Coronary artery (tissue), 2 donors: ENCODE data around the gene ATP13A3.

Experiments
- DNase-seq: peaks from one replicate; pipeline ENCODE4 v3.0.0-alpha.2; 2017; ENCODE audit warnings: low spot score
- H3K27ac ChIP-seq, 2 donors: fragments of 200-600 bp; sonication (generic); one replicate each; pipeline ENCODE4 v1.5.1; 2016 to 2019
- H3K4me3 ChIP-seq: fragments of 200-600 bp; sonication (generic); 2 replicates; pipeline ENCODE4 v1.5.1; 2016; ENCODE audit warnings: mild to moderate bottlenecking, moderate library complexity
- TF ChIP-seq, protein P1 (sequence below): fragments of 200-600 bp; sonication (generic); IDR thresholded peaks from one replicate; pipeline ENCODE4 v1.5.1; 2019; ENCODE audit warnings: antibody characterized with exemption

ATP13A3 gene

DNA sequence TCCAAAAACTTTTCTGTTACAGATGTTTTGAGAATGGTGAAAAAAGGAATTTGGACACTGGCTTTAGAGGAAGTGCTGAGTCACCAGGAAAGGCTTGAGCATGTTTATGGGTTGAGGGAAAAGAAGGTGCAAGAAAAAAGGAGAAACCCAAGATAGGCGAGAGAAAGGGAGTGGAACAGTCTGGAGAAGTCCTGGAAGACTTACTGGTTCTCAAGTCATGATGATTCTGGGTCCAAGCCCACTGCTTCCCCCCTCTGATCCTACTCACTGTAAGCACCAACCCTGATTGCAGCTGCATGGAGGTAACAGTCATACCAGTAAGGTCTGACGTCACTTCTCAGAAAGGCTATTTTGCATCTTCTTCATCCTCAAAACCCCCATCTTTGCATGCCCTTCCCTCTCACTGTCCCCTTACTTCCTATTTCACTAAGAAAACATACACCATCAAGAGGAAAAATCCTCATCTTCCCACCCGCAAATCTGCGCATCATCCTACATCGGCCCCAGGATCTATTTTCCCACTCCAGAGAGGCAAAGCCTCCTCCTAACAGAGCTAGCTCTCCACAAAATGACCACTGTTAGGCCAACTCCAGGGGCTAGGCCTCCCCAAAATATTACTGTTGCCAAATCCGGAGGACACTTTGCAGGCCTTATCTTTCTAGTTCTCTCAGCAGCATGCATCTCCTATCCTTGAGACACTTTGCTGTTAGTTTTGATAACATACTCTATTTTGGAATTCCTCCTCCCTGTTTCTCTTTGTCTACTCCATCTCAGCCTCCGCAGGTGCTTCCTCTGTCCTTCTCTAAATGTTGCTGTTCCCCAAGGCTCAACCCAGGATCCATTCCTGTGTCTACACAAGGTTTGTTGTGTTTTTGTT is 3.2 kb upstream of the ATP13A3 start:
- TF ChIP-seq, protein P1, sequence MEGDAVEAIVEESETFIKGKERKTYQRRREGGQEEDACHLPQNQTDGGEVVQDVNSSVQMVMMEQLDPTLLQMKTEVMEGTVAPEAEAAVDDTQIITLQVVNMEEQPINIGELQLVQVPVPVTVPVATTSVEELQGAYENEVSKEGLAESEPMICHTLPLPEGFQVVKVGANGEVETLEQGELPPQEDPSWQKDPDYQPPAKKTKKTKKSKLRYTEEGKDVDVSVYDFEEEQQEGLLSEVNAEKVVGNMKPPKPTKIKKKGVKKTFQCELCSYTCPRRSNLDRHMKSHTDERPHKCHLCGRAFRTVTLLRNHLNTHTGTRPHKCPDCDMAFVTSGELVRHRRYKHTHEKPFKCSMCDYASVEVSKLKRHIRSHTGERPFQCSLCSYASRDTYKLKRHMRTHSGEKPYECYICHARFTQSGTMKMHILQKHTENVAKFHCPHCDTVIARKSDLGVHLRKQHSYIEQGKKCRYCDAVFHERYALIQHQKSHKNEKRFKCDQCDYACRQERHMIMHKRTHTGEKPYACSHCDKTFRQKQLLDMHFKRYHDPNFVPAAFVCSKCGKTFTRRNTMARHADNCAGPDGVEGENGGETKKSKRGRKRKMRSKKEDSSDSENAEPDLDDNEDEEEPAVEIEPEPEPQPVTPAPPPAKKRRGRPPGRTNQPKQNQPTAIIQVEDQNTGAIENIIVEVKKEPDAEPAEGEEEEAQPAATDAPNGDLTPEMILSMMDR = no peak
- DNase-seq = no peak
- Histone ChIP-seq H3K27ac (peak overlapping the region; percentile 93 to 94), H3K4me3 (no peak overlapping the region)

GRCh38 chr3:194488055-194488742 is 1.4 kb upstream of the ATP13A3 start:
- no peak for DNase-seq
- TF ChIP-seq, protein P1 = no peak
- H3K4me3 ChIP-seq = peak overlapping the region; percentile 97
- peak overlapping the region; percentile 93 to 94 for H3K27ac ChIP-seq

DNA sequence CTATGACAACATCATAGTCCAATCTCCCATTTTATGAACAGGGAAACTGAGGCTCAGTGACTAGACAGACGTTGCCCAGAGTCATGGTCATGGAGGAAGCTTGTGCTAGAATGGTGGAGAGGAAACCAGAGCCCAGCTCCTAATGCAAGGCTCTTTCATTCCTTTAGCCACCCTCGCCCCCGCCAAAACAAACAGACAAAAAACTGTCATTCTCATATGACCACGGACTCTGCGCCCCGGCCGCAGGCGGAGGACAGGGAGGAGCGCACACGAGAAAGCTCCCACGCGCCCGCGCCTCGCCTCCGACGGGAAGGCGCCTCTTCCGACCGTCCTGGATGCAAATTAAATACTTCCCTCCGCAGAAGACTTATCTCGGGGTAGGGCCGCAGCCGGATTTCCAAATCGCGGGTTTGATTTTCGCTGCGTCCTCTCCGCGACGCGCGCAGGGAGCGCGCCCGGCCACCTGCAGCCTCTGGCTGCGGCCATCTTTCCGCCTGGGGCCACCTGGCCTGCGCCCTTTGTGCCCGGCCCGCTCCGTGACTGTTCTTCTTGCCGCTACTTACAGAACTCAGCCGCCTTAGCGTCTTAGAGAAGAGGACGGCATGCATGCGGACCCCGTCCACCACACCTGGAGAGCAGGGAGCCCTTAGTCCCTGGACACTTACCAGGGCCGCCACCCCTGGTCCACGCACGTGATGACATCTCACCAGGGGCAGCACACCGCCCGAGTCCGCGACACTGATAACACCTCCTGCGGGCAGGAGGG is 670 bp upstream of the ATP13A3 start:
- Histone ChIP-seq H3K27ac (peak overlapping the region; percentile 93 to 94), H3K4me3 (peak overlapping the region; percentile 97)
- TF ChIP-seq, protein P1 = no peak
- DNase-seq = peak; percentile 80

DNA sequence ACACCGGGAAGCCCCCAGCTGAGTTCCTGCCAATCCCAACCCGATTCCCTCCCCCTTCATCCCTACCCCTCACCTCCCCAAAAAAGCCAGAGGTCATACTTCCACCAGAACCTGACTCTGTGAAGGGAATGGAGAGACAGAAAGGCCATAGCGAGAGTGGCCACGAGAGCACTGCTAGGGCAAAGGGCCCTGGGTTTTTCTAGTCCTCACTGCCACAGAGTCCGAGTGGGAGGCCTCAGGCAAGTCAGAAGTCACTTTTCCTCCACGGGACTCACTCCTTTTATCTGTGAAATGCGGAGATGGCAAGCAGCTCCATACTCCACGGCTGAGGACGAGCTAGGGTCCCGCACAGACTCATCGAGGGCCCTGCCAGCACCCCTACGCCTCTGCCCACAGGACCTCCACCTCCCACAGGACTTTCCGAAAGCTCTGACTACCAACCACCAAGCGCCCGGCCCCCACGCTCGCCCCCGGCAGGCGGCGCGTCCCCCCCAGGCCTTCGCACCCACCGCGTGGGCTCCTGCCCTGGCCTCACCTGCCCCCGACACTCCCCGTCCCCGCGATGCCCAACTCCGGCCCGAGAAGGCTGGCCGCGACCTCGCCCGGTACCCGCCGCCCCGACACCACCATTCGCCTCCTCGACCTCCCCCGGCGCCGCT is 792 bp downstream of the ATP13A3 start:
- peak; percentile 80 for DNase-seq
- peak overlapping the region; percentile 97 for H3K4me3 ChIP-seq
- peak overlapping the region; percentile 93 to 94 for H3K27ac ChIP-seq
- TF ChIP-seq, protein P1 = no peak

GRCh38 chr3:194485468-194485880 is 1.3 kb downstream of the ATP13A3 start:
- Histone ChIP-seq H3K4me3 (peak overlapping the region; percentile 97), H3K27ac (peak overlapping the region; percentile 93 to 94)
- TF ChIP-seq, protein P1 = no peak
- DNase-seq = no peak

DNA sequence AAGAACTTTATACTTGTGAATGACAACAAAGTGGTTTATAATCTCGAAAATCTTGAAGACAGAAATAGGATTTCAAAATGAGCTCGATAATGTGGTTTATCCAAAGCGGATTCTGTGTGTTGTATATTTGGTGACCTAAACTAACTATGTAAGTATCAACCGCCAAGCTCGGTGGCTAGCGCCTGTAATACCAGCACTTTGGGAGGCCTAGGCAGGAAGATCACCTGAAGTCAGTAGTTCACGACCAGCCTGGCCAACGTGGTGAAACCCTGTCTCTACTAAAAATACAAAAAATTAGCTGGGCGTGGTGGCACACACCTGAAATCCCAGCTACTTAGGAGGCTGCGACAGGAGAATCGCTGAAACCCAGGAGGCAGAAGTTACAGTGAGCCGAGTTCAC is 2.2 kb downstream of the ATP13A3 start:
- Histone ChIP-seq H3K27ac (peak overlapping the region; percentile 1 to 93), H3K4me3 (peak overlapping the region; percentile 97)
- TF ChIP-seq, protein P1 = no peak
- DNase-seq = no peak
